DMS 273 treated with DMSO at 0.1 percent for 48 hours (cell line): Measurements from ENCODE around the gene TTLL8.

Experiments used
- DNase-seq: peaks from one replicate; lab custom pipeline; 2025; lab: John Stamatoyannopoulos, UW

The TTLL8 gene

GRCh38 chr22:50018608-50019285 is 39.4 kb downstream of the TTLL8 start:
- DNase-seq, result no peak

DNA sequence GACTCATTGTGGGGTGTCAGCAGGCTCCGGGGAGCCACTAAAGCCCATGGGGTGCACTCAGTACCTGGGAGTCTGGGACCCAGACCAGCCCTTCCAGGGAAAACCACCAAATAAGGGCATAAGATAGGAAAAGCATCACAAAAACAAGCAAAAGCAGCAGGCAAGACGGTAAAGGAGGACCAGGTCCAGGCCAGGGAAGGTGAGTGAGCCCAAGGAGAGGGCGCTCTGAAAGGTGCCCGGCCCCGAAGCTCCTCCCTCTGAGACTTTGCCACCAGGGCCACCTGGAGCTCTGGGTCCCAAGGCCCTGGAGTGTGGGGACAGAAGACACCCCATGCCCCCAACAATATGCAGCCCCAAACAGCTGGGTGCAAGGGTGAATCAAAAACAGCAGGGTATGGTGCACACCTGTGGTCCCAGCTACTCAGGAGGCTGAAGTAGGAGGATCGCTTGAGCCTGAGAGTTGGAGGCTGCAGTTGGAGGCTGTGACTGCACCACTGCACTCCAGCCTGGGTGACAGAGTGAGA is 40.3 kb downstream of the TTLL8 start:
- DNase-seq, result no peak

- DNase-seq, result no peak
Measured at GRCh38 chr22:50016988-50017700, 41.0 kb downstream of the TTLL8 start.

- DNase-seq, result no peak
Measured at GRCh38 chr22:50016308-50016987, 41.6 kb downstream of the TTLL8 start.

DNA sequence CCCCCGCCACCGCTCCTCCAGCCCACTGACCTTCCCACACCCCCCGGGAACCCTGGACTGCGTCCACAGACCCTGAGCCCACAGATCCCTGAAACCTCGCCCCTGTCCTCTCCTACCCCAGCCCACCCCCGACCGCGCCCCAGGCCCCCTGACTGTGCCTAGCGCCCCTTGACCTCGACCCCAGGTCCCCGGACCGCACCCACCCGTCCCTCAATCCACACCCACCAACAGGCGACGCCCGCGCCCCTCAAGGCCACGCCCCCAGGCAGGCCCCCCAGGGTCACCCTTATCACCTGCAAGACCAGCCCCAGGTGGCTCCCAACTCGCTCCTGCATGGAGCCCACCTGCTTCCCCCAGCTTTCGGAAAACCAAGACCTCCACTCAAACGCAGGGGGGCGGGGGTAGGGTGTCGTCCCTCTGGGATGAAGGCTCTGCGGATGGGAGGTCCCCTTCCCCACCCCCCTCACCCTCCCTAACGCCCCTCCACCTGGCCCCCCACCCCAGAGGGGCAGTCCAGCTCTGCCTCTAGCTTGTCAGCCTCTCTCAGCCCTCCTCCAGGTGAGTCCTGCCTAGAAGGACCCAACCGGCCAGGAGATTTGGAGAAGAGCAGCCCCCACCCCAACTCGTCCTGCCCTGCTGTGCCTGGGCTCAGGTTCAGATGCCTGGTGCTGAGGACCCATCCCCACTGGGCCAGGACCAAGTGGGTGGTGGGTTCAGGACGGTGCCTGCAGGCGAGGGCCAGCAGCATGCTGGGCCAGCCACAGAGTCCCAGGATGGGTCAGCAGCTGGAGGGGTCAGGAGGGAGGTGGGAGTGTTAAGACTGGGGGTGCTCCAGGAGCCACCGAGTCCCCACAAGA is 42.4 kb downstream of the TTLL8 start:
- no peak for DNase-seq

DNA sequence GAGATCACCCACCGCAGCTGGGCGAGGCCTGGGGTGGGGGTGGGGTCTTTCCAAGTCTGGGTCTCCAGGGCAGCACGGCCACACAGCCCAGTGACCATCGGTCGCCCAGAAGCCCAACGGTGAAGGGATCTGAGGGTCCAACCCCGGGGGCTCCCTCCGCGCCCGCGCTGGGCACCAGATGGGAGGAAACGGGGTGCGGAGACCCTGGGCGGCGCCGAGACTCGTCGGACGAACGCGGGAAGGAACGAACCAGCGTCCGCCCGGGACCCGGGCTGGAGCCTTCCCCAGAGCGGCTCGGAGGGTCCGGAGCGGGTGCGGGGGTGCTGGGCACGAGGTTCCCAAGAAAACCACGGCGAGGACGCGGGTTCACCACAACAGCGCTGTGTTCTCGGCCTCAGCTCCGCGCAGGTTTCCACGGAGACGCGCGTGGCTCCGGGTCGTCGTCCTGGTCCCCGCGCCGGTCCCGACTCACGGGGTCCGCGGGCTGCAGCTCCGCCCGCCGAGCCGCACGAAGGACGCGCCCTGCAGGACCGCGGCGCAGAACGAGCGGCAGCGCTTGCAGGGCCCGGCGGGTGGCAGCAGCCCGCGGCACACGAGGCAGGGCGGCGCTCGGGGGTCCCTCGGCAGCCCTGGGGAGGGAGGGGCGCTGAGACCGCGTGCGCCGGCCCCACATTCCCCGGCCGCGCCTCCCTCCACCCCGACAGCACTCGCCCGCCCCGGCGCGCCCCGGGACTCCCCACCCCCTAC is 43.3 kb downstream of the TTLL8 start:
- DNase-seq, result no peak

DNA sequence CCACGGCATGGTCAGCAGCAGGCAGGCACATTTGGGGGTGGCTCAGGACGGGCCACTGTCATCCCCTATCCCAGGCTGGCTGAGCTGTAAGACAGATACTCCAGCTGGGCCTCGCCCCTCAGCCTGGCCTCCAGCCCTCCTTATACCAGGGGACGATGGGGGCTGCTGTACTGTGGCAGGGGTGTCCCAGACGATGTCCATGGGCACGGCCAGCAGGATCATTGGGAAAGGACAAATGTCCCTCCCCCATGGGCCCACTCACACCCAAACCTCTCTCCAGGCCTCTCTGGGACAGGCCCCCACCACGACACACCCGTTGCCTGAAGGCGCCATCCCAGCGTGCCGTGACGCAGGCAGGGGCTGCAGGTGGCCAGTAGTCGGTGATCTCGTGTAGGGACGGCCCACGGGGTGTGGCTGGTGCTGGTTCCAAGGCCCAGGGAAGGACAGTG is 44.0 kb downstream of the TTLL8 start:
- DNase-seq, result no peak

DNA sequence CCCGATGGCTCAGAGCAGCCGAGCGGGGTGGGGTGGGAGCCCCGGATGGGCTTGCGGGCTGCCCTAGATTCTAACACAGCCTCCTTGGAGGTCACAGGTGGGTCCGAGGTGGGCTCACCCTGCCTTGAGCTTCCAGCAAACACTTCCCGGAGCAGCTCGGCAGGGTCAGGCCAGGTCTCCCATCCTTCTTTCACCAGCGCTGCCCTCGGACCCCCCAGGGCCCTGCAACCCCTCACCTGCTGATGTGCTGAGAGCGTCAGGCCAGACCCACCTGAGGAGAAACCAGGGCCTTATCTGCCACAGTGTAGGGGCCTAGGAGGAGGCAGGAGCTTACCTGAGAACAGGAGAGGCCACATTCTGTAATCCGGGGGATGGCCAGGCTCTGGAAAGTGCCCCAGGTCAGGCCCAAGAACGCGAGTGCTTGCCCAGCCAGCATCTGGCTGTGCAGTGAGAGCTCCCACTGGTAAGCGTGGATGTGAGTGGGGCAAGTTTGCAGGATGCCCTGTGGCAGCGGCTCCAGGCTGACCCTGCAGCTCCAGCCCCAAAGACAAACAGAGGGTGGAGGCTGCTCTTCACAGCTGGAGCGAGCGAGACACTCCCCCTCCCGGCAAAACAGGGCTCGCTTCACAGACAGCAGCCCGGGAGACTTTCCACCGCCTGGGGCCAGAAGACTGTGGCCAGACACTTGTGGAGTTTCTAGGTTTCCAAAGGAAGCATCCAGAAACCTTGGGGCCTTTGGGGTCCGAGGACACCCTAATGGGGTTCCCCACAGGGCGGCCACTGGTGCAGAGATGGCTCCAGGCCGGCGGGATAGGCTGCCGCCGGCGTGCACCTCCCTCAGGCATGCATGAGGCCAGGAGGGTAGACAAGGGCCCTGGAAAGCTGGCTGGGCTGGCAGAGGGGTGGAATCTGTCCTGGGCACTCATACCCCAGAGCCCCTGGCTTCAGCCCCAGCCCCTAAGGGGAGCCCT is 45.6 kb downstream of the TTLL8 start, which contains the start of gene IL17REL:
Gene IL17REL, minus strand, starts transcription at position 555 of the 971 bp plus-strand sequence. Its CDS starts 119 bp downstream, at position 436.
- DNase-seq, result no peak

DNA sequence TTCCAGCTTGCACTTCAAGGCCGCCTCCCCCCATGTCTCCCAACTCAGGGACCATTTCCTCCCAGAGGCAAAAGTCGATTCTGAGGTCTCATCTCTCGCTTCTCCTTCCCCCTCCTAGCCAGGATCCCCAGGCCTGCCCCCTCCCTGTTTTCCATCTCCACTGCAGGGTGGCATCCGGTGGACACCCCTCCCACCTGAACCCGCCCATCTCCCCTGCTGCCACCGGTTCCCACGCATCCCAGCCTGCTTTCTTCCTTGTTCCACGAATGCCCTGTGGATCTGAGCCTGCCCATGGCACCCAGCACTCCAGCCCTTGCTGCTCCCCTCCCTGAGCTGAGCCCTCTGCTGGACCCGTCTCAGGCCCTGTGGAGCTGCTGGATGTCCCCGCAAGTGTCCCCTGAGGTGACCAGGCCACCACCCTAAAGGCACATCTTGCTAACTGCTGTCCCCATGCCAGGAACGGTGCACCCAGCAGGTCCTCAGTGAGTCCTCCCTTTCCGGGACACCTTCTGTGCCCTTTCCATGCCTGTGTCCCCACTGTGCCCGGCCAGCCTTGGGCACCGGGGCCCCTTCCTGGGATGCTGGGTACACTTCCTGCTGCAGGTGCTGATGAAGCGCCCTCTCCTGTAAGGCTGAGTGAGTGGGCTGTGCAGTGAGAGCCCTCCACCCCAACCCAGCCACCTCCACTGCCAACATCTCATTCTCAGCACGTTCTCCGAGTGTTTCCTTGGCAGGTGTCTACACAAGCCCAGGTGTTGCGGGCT is 46.5 kb downstream of the TTLL8 start:
- DNase-seq, result no peak

DNA sequence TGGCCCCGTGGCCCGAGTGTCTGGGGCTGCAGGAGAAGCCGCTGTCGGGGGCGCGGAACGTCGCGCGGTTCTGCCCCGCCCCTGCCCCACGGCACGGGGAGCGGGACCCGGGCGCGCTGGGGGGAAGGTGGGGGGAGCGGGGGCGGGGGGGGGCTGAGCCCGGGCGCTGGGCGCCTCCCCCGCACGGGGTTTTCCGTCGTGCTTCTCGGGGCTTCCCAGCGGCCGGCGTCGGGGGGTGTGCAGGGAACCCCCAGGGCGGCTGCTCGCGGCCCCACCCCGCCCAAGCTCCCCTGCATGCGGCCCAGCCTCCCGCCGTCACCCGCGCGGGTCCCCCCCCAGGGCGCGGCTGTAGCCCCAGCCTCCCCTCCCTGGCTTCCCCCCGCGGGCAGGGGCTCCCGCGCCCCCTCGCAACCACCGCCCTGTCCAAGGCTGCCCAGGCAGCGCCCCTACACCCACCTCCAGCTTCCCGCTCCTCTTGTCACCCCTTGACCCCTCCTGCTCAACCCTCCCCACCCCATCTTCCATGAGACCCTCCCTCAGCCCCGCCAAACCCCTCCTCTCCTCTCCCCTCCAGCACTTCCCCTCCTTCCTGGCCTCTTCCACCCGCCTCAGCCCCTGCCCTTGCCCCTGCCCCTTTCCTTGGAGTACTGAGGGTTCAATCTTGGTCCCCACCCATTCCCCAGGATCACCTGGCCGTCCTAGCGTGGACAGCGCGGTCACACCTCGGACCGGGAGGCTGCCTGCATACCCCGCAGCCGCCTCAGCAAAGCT is 47.2 kb downstream of the TTLL8 start:
- no peak for DNase-seq

DNA sequence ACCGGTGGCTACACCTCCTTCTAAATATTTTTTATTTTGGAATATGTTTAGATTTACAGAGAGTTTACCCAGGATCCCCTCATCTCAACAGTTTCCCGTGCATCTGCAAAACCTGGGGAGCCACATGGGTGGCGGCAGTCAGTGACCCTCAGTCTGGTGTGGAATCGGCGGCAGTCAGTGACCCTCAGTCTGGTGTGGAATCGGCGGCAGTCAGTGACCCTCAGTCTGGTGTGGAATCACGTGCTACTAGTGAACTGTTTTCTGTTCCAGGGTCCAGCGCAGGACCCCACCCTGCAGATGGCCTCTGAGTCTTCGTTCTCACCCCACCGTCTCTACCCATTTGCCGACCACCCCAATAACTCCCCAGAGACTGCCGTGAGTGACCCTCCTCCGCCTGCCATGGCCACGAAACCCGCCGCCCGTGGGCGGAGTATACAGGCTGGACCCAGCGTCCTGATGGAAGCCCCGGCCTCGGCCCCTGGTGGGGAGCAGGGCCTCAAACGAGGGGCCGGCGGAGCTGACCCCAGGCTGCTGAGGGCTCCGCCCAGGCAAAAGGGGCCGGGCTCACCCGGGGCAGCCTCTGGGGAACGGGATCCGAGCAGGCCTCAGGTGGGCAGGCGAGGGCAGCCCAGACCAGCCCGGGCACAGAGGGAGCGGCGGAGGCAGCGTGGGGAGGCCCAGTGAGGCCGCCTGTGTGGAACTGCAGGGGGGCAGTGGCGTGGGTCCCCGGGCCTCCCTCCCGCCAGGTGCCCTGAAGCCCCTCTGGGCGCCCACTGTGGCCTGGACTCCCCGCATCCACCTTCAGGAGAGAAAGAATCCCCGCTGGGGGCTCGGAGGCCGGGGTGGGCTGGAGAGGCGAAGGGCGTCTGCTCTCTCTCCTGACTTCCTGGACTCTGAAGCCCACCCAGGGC is 48.1 kb downstream of the TTLL8 start:
- no peak for DNase-seq

DNA sequence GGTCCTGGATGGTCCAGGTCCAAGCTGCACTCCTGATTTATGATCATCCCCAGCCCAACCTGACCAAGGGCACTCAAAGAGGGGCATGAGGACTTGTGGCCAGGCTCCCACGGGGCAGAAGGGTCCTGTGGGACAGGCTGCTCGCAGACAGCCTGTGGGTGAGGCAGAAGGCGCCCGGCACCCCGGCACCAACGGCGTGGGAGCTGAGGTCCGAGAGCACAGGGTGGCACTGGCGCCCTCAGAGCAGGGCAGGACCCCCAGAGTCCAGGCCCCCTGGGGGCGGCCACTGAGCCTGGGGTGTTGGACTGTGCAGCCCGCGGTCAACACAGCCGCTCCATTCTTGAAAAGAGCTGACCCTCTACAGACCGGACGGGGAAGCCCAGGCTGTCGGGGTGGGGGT is 48.8 kb downstream of the TTLL8 start:
- DNase-seq, result no peak

- no peak for DNase-seq
Measured at GRCh38 chr22:50008151-50009040, 49.7 kb downstream of the TTLL8 start.

GRCh38 chr22:50007057-50007511 is 51.0 kb downstream of the TTLL8 start:
- no peak for DNase-seq

DNA sequence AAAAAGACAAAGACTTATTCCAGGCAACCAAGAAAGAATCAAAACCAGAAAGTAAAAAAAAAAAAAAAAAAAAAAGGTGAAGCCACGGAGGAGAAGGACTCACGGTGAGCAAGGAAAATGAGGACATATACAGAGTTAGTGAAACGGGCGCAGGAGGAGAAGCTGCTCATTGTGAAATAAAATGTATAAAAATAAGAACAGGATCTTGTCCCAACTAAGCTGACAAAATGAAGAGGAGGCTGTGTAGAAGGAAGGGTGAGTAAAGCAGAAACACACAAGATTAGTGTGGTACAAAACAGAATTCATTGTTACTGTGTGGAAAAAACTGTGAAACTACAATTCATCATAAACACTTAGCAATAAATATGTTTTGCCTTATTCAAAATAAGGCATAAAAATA is 53.2 kb downstream of the TTLL8 start:
- DNase-seq, result no peak

GRCh38 chr22:50002791-50003190 is 55.3 kb downstream of the TTLL8 start:
- DNase-seq, result no peak
